ENCODE data around the gene ADGRG1.

The ADGRG1 gene

GRCh38 chr16:57611181-57611580 is 17.2 kb upstream of the ADGRG1 start:
- TF ChIP-seq ZFX (IDR thresholded peaks at IDR 0.05): no peak
- no peak for TF ChIP-seq CTCF (conservative IDR thresholded peaks at IDR 0.05)
- H3K27ac ChIP-seq: no peak overlapping the region

- no peak for TF ChIP-seq CTCF (conservative IDR thresholded peaks at IDR 0.05)
- TF ChIP-seq ZFX (IDR thresholded peaks at IDR 0.05): no peak
- H3K27ac ChIP-seq: no peak overlapping the region
These were observed 16.7 kb upstream of the ADGRG1 start for GRCh38 chr16:57611706-57612105.

GRCh38 chr16:57612494-57612893 is 15.9 kb upstream of the ADGRG1 start:
- H3K27ac ChIP-seq: no peak overlapping the region
- no peak for TF ChIP-seq ZFX (IDR thresholded peaks at IDR 0.05)
- no peak for TF ChIP-seq CTCF (conservative IDR thresholded peaks at IDR 0.05)

GRCh38 chr16:57613514-57613913 is 14.9 kb upstream of the ADGRG1 start:
- TF ChIP-seq CTCF (conservative IDR thresholded peaks at IDR 0.05): no peak
- TF ChIP-seq ZFX (IDR thresholded peaks at IDR 0.05): no peak
- no peak overlapping the region for H3K27ac ChIP-seq

GRCh38 chr16:57614536-57614935 is 13.9 kb upstream of the ADGRG1 start:
- H3K27ac ChIP-seq: no peak overlapping the region
- TF ChIP-seq ZFX (IDR thresholded peaks at IDR 0.05): no peak
- no peak for TF ChIP-seq CTCF (conservative IDR thresholded peaks at IDR 0.05)

- TF ChIP-seq CTCF (conservative IDR thresholded peaks at IDR 0.05) (no peak), ZFX (IDR thresholded peaks at IDR 0.05) (no peak)
- no peak overlapping the region for H3K27ac ChIP-seq
These were observed 13.5 kb upstream of the ADGRG1 start for GRCh38 chr16:57614944-57615343.

- no peak overlapping the region for H3K27ac ChIP-seq
- no peak for TF ChIP-seq CTCF (conservative IDR thresholded peaks at IDR 0.05)
These were observed 12.6 kb upstream of the ADGRG1 start for GRCh38 chr16:57615813-57616212.
